Ishikawa (cell line): ENCODE measurements around the gene OGA.
A peak's percentile ranks its signal among the peaks of the same experiment; 100 is the strongest.

Experiments
- CEBPB ChIP-seq: IDR thresholded peaks from 2 replicates; pipeline ENCODE4 v1.6.1; 2012
- CREB1 ChIP-seq: IDR thresholded peaks from 2 replicates; pipeline ENCODE4 v1.6.1; 2012; ENCODE audit warnings: low read depth
- EGR1 ChIP-seq: IDR thresholded peaks from 2 replicates; pipeline ENCODE4 v1.6.1; 2012
- EP300 ChIP-seq: IDR thresholded peaks from 2 replicates; pipeline ENCODE4 v1.6.1; 2012; ENCODE audit warnings: borderline replicate concordance
- FOXM1 ChIP-seq: IDR thresholded peaks from 2 replicates; pipeline ENCODE4 v1.6.1; 2012; ENCODE audit warnings: low read depth, borderline replicate concordance
- RAD21 ChIP-seq: IDR thresholded peaks from 2 replicates; pipeline ENCODE4 v1.6.1; 2012; ENCODE audit warnings: low read depth
- TAF1 ChIP-seq: IDR thresholded peaks from 2 replicates; pipeline ENCODE4 v1.6.1; 2012; ENCODE audit warnings: low read depth, mild to moderate bottlenecking
- TCF12 ChIP-seq: IDR thresholded peaks from 2 replicates; pipeline ENCODE4 v1.6.1; 2012; ENCODE audit warnings: low read depth
- TEAD4 ChIP-seq: IDR thresholded peaks from 2 replicates; pipeline ENCODE4 v1.6.1; 2012
- YY1 ChIP-seq: IDR thresholded peaks from 2 replicates; pipeline ENCODE4 v1.6.1; 2012; ENCODE audit warnings: low read depth
- ZBTB7A ChIP-seq: IDR thresholded peaks from 2 replicates; pipeline ENCODE4 v1.6.1; 2012; ENCODE audit warnings: low read depth
- TF ChIP-seq, protein P1 (sequence below): IDR thresholded peaks from 2 replicates; pipeline ENCODE4 v1.6.1; 2012
- TF ChIP-seq, protein P2 (sequence below): IDR thresholded peaks from 2 replicates; pipeline ENCODE4 v1.6.1; 2012; ENCODE audit warnings: low read depth, mild to moderate bottlenecking
- TF ChIP-seq, protein P3 (sequence below): IDR thresholded peaks from 2 replicates; pipeline ENCODE4 v1.6.1; 2012

The OGA gene

DNA sequence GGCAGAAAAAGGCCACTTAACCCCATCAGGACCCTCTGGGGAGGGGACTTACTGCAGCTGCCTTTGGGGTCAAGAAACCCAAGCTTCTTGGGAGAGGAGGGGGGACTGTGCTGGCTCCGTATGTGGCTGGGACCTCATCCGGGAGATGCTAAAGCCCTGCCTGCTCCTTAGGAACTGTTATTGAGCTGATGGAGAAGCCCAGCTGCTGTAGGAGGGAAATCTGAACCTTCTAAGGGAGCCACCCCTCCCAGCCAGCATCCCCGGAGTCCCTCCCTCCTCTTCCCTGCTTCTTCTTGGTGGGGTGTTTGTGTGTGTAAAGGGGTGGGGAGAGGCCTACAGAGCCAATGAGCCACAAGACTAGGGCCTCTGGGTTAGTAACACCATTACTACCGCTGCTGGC is 17.1 kb upstream of the OGA start:
- TF ChIP-seq EP300, result no peak

DNA sequence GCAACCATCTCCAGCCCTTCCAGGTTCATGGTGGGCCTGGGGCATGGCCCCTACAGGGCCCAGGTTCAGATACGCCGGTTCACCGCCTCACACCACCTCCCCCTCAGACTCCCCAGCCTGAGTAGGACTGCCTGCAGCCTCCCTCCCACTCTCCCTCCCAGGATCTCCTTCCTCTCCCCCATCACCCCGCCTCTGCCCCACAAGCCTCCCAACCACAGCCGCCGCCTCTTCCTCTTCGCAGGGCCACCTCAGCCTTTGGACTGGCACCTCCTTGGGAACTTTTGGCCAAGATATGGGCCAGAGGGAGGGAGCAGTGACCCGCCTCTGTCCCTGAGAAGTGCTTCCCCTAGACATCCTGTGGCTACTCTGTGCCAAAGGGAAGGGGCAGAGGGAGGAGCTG is 16.1 kb upstream of the OGA start:
- TF ChIP-seq CREB1 (no peak), TCF12 (no peak), EGR1 (no peak), ZBTB7A (no peak), FOXM1 (no peak), TEAD4 (no peak), CEBPB (no peak), EP300 (no peak), RAD21 (no peak), YY1 (no peak), TAF1 (no peak)
- TF ChIP-seq, protein P1, sequence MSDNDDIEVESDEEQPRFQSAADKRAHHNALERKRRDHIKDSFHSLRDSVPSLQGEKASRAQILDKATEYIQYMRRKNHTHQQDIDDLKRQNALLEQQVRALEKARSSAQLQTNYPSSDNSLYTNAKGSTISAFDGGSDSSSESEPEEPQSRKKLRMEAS, result no peak
- TF ChIP-seq, protein P2, sequence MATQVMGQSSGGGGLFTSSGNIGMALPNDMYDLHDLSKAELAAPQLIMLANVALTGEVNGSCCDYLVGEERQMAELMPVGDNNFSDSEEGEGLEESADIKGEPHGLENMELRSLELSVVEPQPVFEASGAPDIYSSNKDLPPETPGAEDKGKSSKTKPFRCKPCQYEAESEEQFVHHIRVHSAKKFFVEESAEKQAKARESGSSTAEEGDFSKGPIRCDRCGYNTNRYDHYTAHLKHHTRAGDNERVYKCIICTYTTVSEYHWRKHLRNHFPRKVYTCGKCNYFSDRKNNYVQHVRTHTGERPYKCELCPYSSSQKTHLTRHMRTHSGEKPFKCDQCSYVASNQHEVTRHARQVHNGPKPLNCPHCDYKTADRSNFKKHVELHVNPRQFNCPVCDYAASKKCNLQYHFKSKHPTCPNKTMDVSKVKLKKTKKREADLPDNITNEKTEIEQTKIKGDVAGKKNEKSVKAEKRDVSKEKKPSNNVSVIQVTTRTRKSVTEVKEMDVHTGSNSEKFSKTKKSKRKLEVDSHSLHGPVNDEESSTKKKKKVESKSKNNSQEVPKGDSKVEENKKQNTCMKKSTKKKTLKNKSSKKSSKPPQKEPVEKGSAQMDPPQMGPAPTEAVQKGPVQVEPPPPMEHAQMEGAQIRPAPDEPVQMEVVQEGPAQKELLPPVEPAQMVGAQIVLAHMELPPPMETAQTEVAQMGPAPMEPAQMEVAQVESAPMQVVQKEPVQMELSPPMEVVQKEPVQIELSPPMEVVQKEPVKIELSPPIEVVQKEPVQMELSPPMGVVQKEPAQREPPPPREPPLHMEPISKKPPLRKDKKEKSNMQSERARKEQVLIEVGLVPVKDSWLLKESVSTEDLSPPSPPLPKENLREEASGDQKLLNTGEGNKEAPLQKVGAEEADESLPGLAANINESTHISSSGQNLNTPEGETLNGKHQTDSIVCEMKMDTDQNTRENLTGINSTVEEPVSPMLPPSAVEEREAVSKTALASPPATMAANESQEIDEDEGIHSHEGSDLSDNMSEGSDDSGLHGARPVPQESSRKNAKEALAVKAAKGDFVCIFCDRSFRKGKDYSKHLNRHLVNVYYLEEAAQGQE, result no peak
- TF ChIP-seq, protein P3, sequence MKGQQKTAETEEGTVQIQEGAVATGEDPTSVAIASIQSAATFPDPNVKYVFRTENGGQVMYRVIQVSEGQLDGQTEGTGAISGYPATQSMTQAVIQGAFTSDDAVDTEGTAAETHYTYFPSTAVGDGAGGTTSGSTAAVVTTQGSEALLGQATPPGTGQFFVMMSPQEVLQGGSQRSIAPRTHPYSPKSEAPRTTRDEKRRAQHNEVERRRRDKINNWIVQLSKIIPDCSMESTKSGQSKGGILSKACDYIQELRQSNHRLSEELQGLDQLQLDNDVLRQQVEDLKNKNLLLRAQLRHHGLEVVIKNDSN, result no peak

DNA sequence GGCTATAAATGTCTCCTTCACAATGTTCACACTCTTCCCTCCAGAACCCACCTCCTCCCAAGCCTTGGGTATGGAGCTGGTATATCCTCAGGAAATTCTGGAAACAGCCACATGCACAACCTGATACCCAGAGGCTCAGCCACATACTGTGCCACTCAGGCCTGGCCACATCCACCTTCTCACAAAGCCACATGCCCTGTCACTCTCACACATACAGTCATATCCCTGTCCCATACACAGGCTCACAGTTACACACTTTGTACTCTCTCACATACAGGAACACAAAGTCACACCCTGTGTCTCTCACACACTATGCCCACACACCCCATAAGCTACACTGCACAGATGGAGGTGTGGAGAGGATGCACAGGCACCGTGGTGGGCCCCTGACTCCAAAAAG is 15.2 kb upstream of the OGA start:
- TF ChIP-seq CEBPB, result no peak
- TF ChIP-seq, protein P3, result no peak

DNA sequence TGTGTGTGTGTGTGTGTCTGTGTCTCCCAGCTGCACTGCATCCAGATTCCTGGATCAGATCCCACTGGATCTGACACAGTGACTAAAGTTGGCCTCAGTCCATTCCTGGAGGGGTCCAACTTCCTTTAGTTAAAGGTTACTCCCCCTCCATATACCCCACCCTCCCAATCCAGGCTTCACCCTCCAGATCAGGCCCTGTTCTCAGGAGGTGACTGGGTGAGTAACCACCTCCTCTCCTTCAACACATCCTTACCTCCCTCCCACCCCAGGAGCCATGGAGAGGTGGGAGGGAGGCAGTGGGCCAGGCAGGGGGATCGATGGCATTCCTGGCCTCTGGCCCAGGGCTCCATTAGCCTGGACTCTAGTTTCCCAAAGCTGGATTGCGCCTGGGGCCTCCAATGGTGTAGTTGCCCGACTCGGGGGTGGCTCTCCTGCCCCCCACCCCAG is 14.1 kb upstream of the OGA start:
- TF ChIP-seq TAF1, result no peak
- no peak for TF ChIP-seq YY1
- TF ChIP-seq, protein P2, result no peak
- TF ChIP-seq FOXM1, result no peak
- TF ChIP-seq, protein P3, result no peak

DNA sequence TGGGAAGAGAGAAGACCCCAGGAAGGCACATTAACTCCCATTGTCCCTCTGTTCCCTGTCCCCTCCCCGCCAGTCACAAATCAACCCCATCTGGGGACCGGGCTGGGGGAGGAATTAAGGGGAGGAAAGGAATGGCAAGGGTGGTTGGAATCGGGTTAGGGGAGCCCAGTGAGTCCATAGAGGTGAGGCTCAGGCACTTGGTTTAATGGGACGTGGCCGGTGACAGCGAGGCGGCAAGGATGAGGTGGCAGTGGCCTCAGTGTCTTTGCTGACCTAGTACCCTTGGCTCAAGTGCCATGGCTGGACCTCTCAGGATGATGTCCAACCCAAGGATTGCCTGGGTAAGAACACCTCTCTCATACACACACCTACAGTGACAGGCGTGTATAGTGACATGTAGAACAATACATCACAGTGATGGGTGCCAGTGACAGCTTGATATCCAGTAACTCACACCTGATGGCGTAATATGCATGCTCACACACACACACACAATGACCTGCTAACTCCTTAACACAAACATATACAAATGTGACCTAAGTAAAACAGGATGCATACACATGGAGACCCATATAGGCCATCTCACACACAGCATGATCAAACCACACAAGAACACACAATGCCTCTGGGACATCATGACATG is 13.0 kb upstream of the OGA start:
- TF ChIP-seq EGR1 (no peak), ZBTB7A (no peak)

DNA sequence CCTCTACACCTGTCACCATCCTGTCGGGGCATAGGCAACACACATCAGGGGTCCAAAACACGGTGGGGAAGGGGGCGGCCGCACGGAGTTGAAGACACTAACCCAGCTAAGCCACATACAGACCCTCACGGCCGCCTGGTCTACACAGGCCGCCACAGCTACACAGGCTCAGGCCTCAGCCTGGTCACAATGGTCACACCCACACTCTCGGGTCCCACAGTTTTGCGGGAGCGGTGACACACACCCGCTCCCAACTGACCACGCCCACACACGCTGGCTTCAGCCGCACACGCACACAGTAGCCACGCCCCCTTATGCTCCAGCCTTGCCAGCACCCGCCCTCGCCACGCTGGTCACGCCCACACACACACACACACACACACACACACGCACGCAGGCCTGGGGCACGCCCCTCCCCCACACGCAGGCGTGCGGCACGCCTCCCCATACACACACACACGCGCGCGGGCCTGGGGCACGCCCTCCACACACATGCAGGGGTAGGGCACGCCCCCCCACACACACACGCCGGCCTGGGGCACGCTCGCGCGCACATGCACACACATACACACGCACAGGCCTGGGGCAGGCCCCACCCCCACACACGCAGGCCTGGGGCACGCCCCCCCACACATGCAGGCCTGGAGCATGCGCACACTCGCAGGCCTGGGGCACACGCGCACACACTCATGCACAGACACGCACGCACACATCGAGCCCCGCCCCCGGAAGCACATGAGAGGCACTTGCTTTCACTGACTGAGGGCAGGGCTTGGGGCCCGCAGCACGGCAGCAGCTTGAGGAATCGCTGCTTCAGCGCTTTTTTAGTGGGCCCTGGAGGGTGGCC is 12.3 kb upstream of the OGA start:
- TF ChIP-seq YY1 (no peak), TCF12 (peak; percentile 68; the same call in 1 of the 2 replicates), RAD21 (no peak), EGR1 (peak; percentile 90), EP300 (no peak; the same call in 1 of the 2 replicates), CREB1 (peak; percentile 49; the same call in 1 of the 2 replicates), TEAD4 (peak; percentile 66), ZBTB7A (peak; percentile 93)
- TF ChIP-seq, protein P2, result peak; percentile 24; the same call in 1 of the 2 replicates
- TF ChIP-seq, protein P1, result peak; percentile 96
- TF ChIP-seq, protein P3, result peak; percentile 52
